ENCODE data around the gene TBX10.
"Not testable (repeated sequence)": the region's sequence is repeated elsewhere in the genome, so short reads cannot be mapped to it uniquely, and the experiment has no call there.

TBX10 gene

DNA sequence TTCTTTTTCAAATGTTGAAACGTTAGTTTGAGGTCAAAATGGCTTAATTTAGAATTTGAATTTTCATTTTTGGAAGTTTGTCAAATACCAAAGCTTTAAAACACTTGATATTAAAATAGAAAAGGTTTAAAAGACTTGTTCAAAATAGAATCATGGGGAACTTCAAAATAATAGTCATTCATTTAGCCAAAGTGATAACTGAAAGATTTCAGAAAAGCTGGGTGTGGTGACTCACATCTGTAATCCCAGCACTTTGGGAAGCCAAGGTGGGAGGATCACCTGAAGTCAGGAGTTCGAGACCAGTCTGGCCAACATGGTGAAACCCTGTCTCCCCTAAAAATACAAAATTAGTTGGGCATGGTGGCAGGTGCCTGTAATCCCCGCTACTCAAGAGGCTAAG lies 45.1 kb downstream of the TBX10 start:
- intact Hi-C loops (cut with DNase I; ENCODE audit: low total_unique reads), result no loop called here
- TF ChIP-seq, protein P1, sequence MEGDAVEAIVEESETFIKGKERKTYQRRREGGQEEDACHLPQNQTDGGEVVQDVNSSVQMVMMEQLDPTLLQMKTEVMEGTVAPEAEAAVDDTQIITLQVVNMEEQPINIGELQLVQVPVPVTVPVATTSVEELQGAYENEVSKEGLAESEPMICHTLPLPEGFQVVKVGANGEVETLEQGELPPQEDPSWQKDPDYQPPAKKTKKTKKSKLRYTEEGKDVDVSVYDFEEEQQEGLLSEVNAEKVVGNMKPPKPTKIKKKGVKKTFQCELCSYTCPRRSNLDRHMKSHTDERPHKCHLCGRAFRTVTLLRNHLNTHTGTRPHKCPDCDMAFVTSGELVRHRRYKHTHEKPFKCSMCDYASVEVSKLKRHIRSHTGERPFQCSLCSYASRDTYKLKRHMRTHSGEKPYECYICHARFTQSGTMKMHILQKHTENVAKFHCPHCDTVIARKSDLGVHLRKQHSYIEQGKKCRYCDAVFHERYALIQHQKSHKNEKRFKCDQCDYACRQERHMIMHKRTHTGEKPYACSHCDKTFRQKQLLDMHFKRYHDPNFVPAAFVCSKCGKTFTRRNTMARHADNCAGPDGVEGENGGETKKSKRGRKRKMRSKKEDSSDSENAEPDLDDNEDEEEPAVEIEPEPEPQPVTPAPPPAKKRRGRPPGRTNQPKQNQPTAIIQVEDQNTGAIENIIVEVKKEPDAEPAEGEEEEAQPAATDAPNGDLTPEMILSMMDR (IDR thresholded peaks at IDR 0.05), result no peak
- DNase-seq, result no peak
- Histone ChIP-seq H3K4me1 (peaks cover 0 to 24% (median 10%) of the 10 kb centered on the region in 4 donors), H3K36me3 (peaks cover 0 to 4% (median 0%) of the 10 kb centered on the region in 3 donors), H3K4me3 (no peak overlapping the region), H3K27ac (peak overlapping the region; percentile 63 to 70), H3K9me3 (no peaks in the 10 kb centered on the region), H3K27me3 (no peaks in the 10 kb centered on the region)

- no peak for DNase-seq
- H3K27ac ChIP-seq, result peak overlapping the region; percentile 63 to 70
- H3K9me3 ChIP-seq, result no peaks in the 10 kb centered on the region
- intact Hi-C loops (cut with DNase I; ENCODE audit: low total_unique reads), result no loop called here
- peaks cover 0 to 24% (median 10%) of the 10 kb centered on the region in 4 donors for H3K4me1 ChIP-seq
- H3K36me3 ChIP-seq, result peaks cover 0 to 13% (median 0%) of the 10 kb centered on the region in 3 donors
- H3K27me3 ChIP-seq, result no peaks in the 10 kb centered on the region
- H3K4me3 ChIP-seq, result no peak overlapping the region
- TF ChIP-seq, protein P1 (IDR thresholded peaks at IDR 0.05), result no peak
Measured at GRCh38 chr11:67593565-67593905, 46.0 kb downstream of the TBX10 start.

DNA sequence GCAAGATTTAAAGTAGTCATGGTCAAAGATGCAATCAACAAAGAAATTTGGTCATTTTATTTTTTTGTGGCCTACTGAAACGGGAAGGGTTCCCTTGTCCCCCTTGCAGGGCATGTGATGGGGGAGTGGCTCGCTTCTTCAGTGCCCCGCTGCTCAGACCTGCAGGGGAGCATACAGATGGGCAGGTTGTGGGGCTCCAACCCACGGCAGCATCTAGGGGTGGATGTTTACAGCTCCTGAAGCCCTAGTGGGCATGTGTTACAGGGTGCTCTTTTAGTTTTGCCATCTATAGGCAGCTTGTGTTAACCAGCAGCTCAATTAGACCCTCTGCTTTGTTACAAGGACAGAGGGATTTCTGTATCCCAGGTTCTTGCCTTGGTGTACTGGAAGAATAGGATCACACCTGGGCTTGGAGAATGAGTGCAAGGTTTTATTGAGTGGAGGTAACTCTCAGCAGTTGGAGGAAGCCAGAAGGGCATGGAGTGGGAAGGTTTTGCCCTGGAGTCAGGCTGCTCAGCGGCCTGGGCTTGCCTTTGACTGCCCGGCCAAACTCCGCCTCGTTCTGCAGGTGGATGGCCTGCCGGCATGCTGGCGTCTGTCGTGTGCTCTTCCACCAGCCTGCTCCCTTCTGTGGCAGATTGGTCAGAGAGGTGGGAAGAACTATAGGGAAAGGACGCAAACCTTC lies 46.5 kb downstream of the TBX10 start:
- no peak for DNase-seq
- Histone ChIP-seq H3K9me3 (no peaks in the 10 kb centered on the region), H3K4me1 (peaks cover 0 to 24% (median 10%) of the 10 kb centered on the region in 4 donors), H3K4me3 (no peak overlapping the region), H3K27me3 (no peaks in the 10 kb centered on the region), H3K27ac (peak overlapping the region; percentile 63 to 70), H3K36me3 (peaks cover 0 to 18% (median 2%) of the 10 kb centered on the region in 3 donors)
- intact Hi-C loops (cut with DNase I; ENCODE audit: low total_unique reads), result no loop called here
- TF ChIP-seq, protein P1 (IDR thresholded peaks at IDR 0.05), result no peak

DNA sequence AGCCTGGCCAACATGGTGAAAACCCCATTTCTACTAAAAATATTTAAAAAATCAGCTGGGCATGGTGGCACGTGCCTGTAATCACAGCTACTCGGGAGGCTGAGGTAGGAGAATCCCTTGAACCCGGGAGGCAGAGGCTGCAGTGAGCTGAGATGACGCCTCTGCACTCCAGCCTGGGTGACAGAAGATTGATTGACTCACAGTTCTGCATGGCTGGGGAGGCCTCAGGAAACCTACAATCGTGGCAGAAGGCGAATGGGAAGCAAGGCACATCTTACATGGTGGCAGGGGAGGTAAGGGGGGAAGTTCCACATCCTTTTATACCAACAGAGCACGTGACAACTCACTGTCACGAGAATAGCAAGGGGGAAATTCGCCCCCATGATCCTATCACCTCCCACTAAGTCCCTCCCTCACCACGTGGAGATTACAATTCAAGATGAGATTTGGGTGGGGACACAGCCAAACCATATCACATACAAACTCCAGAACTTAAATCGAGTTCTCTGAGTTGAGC lies 50.6 kb downstream of the TBX10 start:
- H3K4me3 ChIP-seq; DNase-seq; H3K9me3 ChIP-seq; H3K27me3 ChIP-seq; intact Hi-C loops (cut with DNase I; ENCODE audit: low total_unique reads); H3K27ac ChIP-seq: not testable (repeated sequence)
- Histone ChIP-seq H3K4me1 (peaks cover 0 to 30% (median 24%) of the 10 kb centered on the region in 4 donors), H3K36me3 (peaks cover 0 to 54% (median 30%) of the 10 kb centered on the region in 3 donors)

- Histone ChIP-seq H3K27ac (no peak overlapping the region), H3K36me3 (peaks cover 0 to 54% (median 30%) of the 10 kb centered on the region in 3 donors), H3K27me3 (no peaks in the 10 kb centered on the region), H3K4me1 (peaks cover 0 to 22% (median 17%) of the 10 kb centered on the region in 4 donors), H3K9me3 (no peaks in the 10 kb centered on the region), H3K4me3 (no peak overlapping the region)
- DNase-seq, result no peak
- intact Hi-C loops (cut with DNase I; ENCODE audit: low total_unique reads), result no loop called here
- TF ChIP-seq, protein P1 (IDR thresholded peaks at IDR 0.05), result no peak
Measured at GRCh38 chr11:67588136-67588503, 51.4 kb downstream of the TBX10 start.

- DNase-seq, result no peak
- TF ChIP-seq, protein P1 (IDR thresholded peaks at IDR 0.05), result no peak
- H3K27me3 ChIP-seq, result no peaks in the 10 kb centered on the region
- no peaks in the 10 kb centered on the region for H3K9me3 ChIP-seq
- no peak overlapping the region for H3K27ac ChIP-seq
- intact Hi-C loops (cut with DNase I; ENCODE audit: low total_unique reads), result no loop called here
- H3K4me3 ChIP-seq, result no peak overlapping the region
- H3K4me1 ChIP-seq, result peaks cover 0 to 27% (median 18%) of the 10 kb centered on the region in 4 donors
- peaks cover 0 to 54% (median 30%) of the 10 kb centered on the region in 3 donors for H3K36me3 ChIP-seq
Measured at GRCh38 chr11:67586568-67587250, 52.9 kb downstream of the TBX10 start.
